ENCODE measurements around the gene RPL12.

DNA sequence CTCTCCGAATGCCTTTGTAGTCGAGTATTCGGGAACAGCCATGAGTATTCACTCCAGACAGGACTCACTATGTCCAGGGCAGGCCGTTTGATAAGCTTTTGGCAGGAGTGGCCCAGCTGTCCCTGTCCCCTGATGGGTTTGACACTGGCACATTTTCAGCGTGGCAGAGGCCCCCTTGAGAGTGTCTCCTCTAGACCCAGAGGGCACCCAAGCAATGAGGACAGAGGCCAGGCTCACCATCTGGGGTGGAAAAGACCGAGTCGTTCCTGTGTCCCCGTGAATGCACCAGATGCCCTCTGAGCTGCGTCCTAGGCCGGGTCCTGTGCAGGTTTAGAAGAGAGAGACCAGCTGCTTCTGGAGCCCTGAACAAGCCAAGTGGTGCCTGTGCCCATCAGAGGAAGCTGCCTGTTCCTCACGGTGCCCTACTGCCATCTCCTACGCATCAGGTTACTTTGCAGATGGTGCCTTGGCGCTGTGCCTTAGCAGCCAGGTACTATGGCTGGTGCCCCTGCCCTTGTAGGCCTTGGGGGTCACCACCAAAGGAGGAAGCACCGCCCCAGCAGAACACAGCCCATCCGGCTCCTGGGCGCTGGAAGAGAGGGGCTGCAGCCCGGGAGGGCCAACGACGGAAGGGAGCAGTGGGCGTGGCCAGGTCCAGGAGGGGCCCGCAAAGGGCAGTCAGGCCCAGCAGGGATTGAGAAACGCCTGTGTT lies 42.5 kb upstream of the RPL12 start:
- TF ChIP-seq, protein P1, sequence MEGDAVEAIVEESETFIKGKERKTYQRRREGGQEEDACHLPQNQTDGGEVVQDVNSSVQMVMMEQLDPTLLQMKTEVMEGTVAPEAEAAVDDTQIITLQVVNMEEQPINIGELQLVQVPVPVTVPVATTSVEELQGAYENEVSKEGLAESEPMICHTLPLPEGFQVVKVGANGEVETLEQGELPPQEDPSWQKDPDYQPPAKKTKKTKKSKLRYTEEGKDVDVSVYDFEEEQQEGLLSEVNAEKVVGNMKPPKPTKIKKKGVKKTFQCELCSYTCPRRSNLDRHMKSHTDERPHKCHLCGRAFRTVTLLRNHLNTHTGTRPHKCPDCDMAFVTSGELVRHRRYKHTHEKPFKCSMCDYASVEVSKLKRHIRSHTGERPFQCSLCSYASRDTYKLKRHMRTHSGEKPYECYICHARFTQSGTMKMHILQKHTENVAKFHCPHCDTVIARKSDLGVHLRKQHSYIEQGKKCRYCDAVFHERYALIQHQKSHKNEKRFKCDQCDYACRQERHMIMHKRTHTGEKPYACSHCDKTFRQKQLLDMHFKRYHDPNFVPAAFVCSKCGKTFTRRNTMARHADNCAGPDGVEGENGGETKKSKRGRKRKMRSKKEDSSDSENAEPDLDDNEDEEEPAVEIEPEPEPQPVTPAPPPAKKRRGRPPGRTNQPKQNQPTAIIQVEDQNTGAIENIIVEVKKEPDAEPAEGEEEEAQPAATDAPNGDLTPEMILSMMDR (IDR thresholded peaks at IDR 0.05), result no peak
- no peak for TF ChIP-seq POLR2A (IDR thresholded peaks at IDR 0.05)
